GM19240 (cell line): ENCODE data around the gene ENTPD1.
"Not testable (repeated sequence)": the region's sequence is repeated elsewhere in the genome, so short reads cannot be mapped to it uniquely, and the experiment has no call there.

Experiments
- DNase-seq: peaks from one replicate; pipeline ENCODE4 v3.0.0; 2011; ENCODE audit warnings: low spot score; ENCODE audit not compliant: insufficient read length

Gene ENTPD1

DNA sequence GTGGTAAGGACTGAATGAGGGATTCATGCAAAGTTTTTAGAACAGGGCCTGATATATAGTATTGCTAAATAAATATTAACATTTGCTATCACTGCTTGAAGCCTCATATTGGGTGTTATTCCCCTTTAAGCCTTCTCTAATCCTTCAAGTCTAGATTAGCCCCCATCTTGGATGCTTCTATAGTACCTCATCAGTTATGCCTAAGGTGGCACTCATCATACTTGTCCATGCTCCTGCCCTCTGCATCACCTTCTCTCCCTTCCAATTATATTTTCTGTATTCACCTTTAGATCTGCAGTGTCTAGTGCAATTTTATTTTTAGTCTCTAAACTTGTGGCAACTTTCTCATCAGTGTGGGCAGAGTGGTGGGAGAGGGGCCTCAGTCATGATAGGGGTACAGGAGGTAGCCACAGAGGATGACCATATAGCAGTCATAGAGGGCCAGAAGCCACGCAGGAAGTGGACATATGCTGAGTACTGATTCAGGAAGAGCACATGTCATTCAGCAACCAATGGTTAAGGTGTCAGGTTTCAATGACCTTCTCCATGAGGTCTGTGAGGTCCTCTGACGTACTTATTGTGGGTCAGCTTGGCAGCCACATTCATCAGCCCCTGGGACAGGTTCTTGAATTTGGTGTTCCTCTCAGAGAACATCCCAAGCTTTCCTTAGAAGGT, 2.5 kb downstream of the ENTPD1 start:
- DNase-seq: no peak

DNA sequence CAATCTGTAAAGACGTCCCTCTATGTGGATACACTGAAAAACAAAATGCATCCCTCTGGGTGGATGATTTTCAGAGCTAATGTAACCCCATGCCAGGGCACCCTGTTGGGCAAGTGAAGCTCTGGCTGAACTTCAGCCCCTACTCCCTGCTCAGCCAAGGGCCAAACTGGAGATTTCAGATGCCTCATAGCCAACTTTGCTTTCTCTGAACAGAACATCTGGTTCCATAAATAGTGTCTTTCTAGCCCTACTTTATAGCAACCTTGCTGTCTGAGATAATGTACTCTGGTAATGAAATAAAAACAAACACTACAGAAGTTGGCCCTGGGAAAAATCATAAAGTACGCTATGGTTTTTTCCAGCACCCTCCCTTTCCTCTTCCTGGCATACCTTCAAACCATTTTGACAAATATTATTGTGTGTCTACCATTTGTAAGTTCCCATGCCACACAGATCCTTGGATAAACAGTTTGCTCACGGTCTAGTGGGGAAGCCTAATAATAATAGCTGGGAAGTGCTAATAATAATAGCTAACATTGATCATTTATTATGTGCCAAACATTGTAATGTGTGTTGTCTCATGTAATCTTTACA, 3.4 kb downstream of the ENTPD1 start:
- no peak for DNase-seq

DNA sequence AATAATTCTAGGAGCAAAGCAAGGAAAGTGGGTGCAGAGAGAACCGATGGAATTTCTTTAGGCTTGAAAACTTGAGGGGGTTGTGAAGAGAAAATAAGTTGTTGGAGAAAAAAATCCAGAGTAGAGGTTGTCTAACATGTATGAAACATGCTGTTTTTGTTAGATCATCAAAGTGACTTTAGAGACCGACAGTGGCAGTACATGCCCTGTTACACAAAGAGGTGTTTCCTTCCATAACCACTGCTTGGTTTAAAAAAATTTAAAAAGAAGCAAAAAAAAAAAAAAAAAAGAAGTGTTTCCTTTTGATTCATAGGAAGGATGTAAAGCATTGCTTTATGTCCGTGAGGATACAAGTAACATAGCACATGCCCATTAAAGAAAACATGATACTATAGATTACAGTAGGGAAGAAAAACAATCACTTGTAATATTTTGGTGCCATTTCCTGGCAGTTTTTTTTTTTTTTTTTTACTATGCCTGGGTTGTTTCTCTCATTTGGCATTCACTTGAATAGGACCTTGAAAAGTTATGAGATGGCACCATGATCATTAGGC, 6.1 kb downstream of the ENTPD1 start:
- DNase-seq: no peak

DNA sequence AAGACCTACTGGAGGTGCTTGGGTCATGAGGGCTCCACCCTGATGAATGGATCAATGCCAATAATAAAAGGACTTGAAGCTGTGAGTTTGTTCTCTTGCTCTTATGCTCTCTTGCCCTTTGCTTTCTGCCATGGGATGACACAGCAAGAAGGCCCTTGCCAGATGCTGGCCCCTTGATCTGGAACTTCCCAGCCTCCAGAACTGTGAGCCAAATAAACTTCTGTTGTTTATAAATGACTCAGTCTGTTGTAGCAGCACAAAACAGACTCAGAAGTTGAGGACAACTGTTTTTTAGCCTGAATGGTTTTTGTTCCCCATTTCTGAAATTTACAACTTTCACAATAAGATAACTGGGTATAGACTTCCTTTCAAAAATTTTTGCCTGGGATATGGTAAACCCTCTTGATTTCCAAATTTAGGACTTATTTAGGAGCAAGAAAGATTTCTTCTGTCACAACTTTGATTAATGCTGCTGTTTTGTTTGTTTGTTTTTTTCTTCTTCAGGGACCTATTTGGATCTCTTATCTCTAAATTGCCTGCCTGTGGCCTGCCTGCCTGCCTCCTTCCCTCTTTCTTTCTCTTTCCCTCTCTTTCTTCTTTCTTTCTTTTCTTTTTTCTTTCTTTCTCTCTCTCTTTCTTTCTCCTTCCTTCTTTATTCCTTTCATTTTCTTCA, 12.1 kb downstream of the ENTPD1 start:
- no peak for DNase-seq

DNA sequence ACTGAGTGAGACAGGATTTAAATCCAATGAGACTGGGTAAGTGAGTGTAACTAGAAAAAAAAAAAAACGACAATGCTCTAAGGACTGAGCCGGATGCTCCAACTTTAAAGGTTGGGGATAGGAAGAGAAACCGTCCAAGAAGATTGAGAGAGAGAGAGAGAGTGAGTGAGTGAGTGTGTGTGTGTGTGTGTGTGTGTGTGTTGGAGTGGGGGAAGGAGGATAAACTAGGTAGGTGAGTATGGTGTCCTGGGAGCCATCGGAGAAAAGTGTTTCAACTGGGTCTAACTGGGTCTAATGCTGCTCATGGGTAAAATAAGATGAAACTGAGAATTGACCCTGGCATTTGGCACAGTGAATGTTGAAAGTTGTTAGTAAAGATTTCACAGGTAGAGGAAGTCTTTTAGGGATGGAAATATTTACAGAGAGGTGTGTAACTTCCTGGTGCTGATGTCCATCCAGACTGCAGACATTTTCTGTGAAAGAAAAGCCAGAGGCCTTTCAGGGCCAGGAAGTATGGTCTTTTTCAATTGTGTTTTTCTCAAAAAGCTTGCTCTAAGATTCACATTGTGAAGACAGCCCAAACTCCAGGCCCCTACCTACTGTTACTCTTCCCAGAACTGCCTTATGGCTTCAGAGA, 14.2 kb downstream of the ENTPD1 start:
- DNase-seq: no peak

DNA sequence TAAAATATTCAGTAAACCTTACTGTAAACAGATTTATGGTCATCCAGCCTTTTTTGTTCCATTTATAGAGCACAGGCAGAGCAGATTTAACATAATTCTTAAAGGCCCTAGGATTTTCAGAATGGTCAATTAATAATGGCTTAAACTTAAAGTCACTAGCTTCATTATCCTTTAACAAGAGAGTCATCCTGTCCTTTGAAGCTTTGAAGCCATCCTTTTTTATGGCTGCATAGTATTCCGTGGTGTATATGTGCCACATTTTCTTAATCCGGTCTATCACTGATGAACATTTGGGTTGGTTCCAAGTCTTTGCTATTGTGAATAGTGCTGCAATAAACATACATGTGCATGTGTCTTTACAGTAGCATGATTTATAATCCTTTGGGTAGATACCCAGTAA, 17.5 kb downstream of the ENTPD1 start:
- DNase-seq: not testable (repeated sequence)

DNA sequence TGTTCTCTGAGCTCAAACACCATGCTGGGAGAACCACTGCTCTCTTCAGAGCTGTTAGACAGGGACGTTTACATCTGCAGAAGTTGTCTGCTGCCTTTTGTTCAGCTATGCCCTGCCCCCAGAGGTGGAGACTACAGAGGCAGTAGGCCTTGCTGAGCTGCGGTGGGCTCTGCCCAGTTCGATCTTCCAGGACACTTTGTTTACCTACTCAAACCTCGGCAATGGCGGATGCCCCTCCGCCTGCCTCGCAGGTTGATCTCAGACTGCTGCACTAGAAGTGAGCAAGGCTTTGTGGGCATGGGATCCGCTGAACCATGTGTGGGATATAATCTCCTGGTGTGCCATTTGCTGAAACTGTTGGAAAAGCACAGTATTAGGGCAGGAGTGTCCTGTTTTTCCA, 21.7 kb downstream of the ENTPD1 start:
- DNase-seq: not testable (repeated sequence)

DNA sequence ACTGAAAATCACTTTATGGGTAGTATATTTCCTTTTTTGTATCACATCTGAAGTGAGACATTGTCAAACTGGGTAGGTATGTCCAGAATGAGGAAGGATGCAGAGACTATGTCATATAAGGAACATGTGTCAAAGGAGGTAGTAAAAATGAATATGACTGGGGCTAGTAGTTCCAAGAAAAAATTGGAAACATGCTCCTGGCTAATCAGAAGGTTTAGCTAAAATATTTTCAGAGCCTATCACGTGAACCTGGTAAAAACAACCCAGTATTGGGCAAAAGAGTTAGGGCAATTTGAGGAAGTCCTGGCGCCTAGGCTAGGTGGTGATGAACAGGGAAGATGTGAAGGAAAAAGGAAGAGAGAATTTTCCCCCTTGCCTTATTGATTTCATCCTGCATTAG, 26.4 kb downstream of the ENTPD1 start:
- no peak for DNase-seq

DNA sequence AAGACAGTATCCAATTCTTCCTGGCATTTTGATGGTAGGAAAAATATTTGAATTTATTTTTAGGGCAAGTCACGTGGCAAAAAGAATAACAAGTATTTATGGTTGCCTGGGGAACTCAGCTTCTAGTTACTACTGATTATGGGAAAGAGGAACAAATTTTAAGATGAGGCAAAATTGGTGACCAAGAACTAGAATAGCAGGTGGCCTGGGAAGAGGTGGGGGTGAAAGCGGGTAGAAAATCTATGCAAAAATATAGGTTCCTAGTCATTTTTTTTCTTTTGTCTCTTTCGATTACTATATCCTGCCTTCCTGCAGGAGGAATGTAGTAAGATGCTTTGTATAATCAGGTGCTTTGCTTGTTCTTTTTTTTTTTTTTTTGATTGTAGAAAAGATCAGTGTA, 27.8 kb downstream of the ENTPD1 start:
- no peak for DNase-seq

DNA sequence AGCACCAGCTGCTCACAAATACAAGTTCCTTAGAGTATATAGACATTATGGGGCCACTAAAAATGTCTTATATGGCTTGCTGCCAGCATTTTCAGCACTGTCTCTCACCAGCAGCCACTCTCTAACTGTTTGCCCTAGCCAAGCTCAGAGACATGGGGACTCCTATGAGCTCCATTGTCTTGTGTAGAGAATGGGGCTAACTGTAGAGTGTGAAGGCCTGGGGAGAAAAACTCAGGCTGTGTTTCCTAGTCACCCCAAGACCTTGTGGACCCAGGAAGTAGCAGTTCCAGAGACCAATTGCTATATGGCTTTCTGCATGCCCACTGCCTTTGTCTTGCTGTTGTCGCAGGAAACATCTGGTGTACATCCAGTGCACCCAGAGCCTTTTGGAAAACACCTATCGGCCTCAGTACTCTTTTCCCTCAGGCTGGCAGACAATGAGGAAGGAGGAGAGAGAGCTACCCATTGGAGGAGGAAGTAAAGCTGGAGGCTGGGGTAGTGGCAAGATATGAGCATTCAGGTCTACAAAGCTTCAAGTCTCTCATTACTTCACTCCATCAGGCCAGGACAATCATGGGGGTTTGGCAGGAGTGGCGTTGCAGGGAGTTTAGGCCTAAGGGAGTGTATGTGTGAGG, 28.4 kb downstream of the ENTPD1 start:
- DNase-seq: no peak

DNA sequence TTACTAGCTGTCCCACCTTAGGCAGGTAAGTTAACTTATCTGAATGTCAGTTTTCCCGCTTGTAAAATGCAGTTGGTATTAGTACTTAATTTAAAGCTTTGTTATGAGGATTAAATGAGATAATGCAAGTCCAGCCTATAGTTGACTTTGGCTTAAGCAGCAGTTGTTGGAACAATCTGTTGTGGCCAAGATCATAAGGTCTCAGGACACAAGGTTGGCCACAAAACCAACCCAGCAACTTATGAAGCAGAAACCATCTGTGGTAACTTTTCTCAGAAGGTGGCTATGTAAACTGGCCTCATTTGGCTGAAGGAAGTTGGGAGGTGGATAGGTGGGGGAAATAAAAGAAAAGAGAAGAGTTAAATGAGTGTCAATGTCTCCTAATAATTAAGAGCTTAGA, 29.4 kb downstream of the ENTPD1 start:
- no peak for DNase-seq

DNA sequence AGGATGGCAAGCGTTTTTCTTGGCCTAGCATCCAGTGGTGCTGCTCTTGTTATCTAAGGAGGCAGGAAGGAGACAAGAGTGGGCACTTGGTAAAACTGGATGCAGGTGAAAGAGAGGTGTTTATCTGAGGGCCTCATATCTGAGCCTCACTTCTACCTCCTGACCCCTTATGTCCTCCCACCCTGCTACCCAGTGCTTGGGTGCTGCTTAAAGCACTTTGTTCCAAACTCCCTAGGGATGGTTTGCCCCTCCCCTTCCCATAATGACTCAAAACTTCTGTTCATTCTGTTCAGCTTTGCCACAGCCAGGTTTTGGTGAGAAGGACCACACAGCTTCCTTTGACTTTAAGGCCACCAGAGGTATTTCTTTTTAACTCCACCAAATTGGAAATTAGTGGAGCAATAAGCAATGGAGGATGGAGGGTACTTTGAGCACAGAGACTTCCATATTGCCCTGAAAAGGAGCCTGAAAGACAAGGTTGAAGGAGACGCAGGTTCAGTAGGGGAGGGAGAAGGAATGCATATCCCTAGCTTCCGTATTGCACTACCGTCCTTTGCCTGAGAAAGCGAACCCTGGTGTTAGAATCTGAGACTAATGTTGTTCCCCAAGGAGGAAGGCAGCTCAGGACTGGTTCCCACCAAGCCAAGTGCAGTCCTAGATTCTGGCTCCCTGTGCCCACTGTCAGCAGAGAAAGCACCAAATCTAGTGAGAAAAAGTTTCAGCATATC, 30.1 kb downstream of the ENTPD1 start:
- DNase-seq: no peak

DNA sequence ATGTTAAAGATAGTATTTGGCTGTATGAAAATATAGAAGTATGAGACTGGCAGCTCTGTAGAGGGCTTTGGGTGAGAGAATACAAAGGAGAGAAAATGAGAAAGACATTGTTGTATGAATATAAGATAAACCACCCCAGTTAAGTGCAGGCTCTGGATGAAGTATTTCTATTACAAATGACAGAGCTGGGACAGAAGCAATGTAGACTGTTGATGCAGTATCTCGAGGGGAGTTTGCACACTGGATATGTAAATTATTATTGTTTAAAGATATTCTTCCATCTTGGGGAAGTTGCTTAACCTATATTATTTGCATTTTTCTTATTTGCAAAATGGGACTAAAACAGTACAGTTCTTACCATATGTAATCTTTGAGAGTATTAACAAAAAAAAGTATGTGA, 31.5 kb downstream of the ENTPD1 start:
- DNase-seq: no peak

DNA sequence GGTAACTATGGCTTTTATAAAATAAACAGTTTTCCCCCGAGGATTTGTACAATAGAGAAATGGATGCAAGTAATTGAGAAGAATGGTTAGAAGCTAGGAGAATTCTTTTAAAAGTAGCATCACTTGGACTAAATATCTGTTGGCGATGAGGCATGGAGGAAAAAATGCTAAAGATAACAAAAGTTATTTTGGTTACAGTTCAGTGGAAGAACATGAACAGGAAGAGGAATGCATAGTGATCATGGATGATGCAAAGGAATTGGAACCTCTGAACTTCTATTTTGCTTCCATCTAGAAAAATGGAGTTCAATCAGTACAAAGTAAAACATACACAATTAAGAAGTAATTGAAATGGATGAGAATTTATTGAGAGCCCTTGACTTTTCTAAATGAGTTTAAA, 32.9 kb downstream of the ENTPD1 start:
- no peak for DNase-seq

DNA sequence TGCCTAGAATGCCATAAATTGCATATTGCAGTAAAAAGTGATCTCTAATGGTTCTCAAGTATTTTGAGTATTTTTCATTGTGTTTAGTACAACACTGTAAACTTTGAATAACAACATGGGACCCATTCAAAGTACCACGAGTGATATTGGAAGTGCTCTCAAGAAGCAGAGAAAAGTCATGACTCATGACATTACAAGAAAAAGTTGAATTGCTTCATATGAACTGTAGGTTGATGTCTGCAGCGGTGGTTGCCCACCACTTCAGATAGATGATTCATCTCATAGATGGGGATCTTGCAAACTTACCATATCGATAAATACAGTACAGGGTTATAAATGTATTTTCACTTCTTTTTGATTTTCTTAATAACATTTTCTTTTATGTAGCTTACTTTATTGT, 33.9 kb downstream of the ENTPD1 start:
- no peak for DNase-seq

DNA sequence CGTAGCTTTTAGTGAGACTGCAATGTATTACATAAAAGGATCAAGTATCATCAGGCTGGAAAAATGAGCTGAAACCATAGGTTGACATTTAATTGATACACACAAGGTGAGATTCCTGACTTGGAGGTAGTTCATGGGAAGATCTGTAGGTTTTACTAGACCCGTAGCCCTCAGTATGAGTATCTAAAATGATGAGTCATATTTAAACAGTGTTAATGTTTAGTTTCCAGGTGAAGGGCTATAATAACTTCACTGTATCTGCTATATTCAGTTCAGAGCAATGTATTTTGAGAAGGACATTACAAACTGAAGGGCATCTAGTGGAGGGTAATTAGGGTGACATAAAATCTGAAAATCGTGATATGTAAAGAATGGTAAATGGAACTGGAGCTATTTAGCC, 35.0 kb downstream of the ENTPD1 start:
- DNase-seq: no peak

DNA sequence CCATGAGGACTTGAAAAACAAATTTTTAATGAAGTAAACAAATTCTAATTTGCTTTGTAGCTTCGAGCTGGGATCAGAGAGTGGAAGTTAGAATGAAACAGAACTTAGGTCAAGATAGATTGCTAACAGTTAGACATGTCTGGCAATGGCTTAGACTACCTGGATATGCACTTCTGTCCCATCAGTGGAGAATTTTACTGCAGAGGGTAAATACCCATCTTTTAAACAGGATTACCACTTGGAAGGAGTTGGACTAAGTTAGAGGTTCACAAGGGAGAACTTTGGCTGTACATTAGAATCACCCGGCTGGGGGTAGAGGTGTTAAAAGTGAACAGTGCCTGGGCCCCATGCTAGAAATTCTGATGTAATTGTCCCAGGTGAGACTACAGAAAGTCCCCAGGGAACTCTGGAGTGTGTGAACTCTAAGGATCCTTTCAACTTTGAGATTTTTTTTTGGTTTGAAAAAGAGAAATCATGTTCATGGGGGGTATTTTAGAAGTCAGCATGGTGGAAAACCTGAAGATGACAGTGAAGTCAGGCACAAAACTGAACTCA, 35.5 kb downstream of the ENTPD1 start:
- no peak for DNase-seq

DNA sequence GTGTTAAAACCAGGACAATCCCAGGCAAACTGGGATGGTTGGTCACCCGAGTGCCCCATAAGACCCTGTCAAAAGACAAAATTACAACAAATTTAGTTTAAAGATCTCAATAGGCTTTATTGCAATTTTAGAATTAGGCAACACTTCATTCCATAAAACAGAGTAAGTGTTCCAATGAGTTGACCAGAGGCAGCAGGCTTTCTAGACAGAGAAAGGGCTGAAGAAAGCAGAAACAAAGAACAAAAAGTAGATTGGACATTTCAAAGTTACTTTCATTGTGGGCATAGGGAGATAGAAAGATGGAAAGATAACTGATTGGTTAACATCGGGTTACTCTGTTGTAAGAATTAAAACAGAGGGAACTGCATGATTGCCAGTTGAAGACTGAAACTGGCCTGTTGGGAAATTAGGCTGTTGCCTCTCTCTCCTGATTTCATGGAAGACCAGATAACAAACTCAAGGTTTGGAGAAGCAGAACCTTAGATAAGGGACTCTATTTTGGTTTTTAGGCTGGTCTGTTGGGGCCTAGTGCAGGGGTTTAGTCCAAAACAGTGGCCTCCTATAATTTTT, 36.3 kb downstream of the ENTPD1 start:
- no peak for DNase-seq

DNA sequence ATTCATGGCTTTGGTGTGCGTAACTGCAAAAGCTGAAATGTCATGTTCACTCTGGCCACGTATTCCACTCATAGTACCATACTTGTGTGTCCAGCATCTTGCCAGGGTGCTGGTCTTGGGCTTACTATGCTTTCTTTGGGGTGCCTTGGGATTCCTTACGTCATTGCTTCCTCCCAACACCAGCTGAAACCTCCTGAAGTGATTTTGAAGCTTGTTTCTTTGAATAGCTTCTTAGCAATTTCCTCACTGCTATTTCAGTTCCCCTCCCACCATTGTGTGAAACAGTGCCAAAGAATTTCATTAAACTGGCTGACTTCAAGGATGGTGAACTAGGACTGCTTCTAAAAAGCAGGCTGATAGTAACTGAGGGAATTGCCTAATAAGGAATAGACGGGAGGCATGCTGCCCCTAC, 36.9 kb downstream of the ENTPD1 start:
- DNase-seq: no peak

DNA sequence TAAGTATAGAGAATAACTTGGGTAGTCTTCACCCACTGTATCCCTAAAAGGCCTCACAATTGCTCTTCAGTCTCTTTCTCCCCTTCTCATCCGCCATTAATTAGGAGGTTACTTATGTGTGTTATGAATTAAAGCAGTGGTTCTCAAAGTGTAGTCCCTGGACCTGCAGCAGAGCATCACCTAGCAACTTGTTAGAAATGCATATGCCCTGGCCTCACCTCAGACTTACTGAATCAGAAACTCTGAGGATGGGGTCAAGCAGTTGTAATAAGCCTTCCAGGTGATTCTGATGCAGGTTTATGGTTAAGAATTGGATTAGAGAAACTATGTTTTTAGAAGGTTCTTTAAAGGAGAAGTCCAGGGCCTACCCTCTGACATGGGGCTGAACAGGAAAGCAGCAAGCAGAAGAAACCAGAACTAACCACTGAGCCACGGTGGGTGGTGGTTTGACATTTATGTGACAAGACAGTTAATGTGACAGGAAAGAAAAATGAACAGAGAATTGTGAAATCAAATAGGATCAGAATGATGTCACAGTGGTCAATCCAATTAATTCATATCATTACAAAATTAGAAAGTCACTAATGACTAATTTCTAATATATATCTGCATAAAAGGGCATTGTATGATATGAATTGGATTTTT, 37.6 kb downstream of the ENTPD1 start:
- no peak for DNase-seq
